ENCODE measurements around the gene HOXA13. TPM values are rescaled to one million over a fixed set of nuclear protein-coding genes. Genes with fewer than 3 reads are reported as not detected.

Gene HOXA13
- total RNA-seq, 1 donor from 2014 or later, result not detected

- peaks cover 82% of the 10 kb centered on the region for H3K27me3 Mint-ChIP-seq
- H3K4me3 Mint-ChIP-seq, result peak overlapping the region; percentile 46
- peak overlapping the region; percentile 63 for H3K27ac Mint-ChIP-seq
- intact Hi-C loops (cut with micrococcal nuclease), result loop anchor here (2.0 kb wide), 1 partner anchor 93 kb away; no protein-coding TSS in a partner anchor
- POLR2A ChIA-PET, result no interaction called here
- no peaks in the 10 kb centered on the region for H3K36me3 Mint-ChIP-seq (ENCODE audit: low read depth)
- CTCF ChIA-PET, result no interaction called here
- H3K4me1 Mint-ChIP-seq, result peaks cover 48% of the 10 kb centered on the region
- no peak for ATAC-seq (ENCODE audit: low read depth)
- TF ChIP-seq CTCF (IDR thresholded peaks at IDR 0.05), result no peak
- no peak for DNase-seq
- H3K9me3 Mint-ChIP-seq, result no peaks in the 10 kb centered on the region
These were observed 43.9 kb downstream of the HOXA13 start for GRCh38 chr7:27155816-27156507.

DNA sequence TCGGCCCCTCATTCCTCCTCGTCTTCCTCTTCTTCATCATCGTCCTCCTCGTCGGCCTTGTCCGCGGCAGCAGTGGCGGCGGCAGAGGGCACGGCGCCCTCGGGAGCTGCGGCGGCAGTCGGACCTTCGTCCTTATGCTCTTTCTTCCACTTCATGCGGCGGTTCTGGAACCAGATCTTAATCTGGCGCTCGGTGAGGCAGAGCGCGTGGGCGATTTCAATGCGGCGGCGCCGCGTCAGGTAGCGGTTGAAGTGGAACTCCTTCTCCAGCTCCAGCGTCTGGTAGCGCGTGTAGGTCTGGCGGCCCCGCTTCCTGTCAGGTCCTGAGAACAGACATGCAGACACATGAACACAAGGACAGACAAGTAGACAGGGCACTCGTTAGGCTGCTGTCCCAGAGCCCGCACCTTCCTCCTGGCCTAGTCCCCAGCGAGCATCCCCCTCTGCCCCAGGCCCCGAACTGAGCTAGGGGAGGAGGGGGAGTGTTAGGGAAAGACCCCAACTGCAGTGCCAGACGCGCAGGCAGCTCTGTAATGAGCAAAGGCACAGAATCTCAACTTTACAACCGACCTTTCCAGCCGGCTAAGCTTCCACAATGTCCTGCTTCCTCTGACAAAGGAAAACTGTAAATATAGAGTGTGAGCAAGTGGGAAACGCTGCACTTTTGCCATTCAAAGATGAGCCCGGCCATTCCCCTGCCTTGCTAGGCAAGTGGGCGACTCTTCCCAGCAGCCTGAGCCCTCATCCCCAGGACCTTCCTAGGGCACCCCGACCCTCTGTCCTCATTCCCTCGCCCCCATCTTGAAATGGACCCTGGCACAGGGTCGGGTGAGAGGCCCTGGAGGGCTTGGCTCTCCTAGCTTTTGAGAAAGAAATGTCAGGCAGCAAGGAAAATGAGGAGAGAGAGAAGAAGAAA, 44.7 kb downstream of the HOXA13 start:
- peak overlapping the region; percentile 46 for H3K4me3 Mint-ChIP-seq
- DNase-seq (no peak), ATAC-seq (ENCODE audit: low read depth) (no peak)
- H3K4me1 Mint-ChIP-seq, result peaks cover 53% of the 10 kb centered on the region
- H3K27ac Mint-ChIP-seq, result peak overlapping the region; percentile 63
- no peak for TF ChIP-seq CTCF (IDR thresholded peaks at IDR 0.05)
- no peaks in the 10 kb centered on the region for H3K9me3 Mint-ChIP-seq
- ChIA-PET CTCF (no interaction called here), POLR2A (no interaction called here)
- intact Hi-C loops (cut with micrococcal nuclease), result no loop called here
- H3K27me3 Mint-ChIP-seq, result peaks cover 83% of the 10 kb centered on the region
- no peaks in the 10 kb centered on the region for H3K36me3 Mint-ChIP-seq (ENCODE audit: low read depth)

DNA sequence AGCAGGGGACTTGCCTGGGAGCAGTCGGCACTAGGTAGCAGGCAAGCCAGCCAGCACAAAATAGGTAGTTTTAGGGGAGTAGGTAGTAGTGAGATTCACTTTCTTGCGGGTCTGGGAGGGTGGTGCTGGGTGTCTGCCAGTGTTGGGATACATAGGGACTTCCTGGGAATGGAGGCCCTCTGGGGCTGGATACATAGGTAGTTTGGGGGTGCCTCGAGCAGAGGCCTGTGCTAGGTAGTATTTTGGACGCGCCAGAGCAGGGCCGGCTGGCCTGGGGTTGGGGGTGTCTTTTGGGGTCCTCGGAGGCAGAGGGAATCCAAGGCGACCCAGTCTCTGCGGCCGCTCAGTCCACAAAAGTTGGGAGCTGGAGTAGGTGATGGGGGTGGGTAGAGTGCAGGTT, 45.5 kb downstream of the HOXA13 start:
- H3K4me1 Mint-ChIP-seq, result peaks cover 49% of the 10 kb centered on the region
- no peaks in the 10 kb centered on the region for H3K9me3 Mint-ChIP-seq
- DNase-seq (no peak), ATAC-seq (ENCODE audit: low read depth) (no peak)
- H3K27me3 Mint-ChIP-seq, result peaks cover 77% of the 10 kb centered on the region
- CTCF ChIA-PET, result no interaction called here
- no peaks in the 10 kb centered on the region for H3K36me3 Mint-ChIP-seq (ENCODE audit: low read depth)
- intact Hi-C loops (cut with micrococcal nuclease), result no loop called here
- peak overlapping the region; percentile 18 for H3K27ac Mint-ChIP-seq
- H3K4me3 Mint-ChIP-seq, result peak overlapping the region; percentile 38
- POLR2A ChIA-PET, result no interaction called here
- no peak for TF ChIP-seq CTCF (IDR thresholded peaks at IDR 0.05)

DNA sequence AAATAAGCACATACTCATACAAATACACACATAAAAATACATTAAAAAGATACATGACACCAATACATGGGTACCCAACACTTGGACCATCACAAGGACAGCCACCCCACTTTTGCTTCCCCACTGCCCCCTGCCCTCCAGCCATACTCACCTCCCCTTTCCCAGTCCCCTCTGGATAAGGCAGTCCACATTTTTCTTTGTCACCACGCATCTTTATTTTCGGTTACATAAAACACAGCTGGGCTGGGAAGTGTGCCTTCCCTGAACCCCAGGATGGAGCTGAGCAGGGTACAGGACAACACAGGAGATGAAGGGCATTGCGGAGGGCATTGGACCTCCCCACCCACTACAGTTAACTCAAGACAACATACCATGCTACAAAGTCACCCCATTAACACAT, 46.4 kb downstream of the HOXA13 start:
- ChIA-PET POLR2A (no interaction called here), CTCF (interaction anchor here (1.6 kb wide), 1 partner anchor 299 kb away, joined by 3 read pairs; no protein-coding TSS in a partner anchor)
- H3K27ac Mint-ChIP-seq, result no peak overlapping the region
- TF ChIP-seq CTCF (IDR thresholded peaks at IDR 0.05), result no peak
- ATAC-seq (ENCODE audit: low read depth), result no peak
- H3K36me3 Mint-ChIP-seq (ENCODE audit: low read depth), result no peaks in the 10 kb centered on the region
- H3K4me1 Mint-ChIP-seq, result peaks cover 47% of the 10 kb centered on the region
- H3K9me3 Mint-ChIP-seq, result no peaks in the 10 kb centered on the region
- H3K4me3 Mint-ChIP-seq, result no peak overlapping the region
- intact Hi-C loops (cut with micrococcal nuclease), result no loop called here
- peaks cover 76% of the 10 kb centered on the region for H3K27me3 Mint-ChIP-seq
- no peak for DNase-seq

DNA sequence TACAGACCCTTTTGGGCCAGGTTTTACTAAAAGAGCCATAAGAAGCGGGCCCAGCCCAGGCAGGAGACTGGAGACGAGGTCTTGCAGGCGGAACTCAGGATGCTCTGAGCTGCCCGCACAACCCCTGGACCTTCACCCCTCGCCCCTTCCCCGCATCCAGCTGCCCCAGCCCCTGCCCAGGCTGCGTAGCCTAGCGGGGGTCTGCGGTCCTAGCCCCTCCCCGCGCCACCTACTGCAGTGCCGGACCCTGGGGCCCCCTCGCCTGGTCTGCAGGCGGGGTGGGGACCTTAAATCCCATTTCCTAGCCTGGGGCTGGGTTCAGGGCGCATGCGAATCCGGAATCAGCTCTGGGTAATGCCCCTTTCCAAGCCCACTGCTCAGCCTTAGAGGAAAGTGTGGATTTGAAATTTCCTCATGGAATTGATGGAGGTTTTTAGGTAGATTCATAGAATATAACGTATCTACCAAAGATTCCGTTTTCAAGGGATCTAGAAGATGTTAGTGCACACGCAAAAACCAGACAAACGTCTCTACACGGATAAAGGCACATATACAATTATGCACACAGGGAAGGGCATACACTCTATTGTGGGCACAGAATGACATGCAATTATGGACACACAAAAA, 47.0 kb downstream of the HOXA13 start:
- POLR2A ChIA-PET, result no interaction called here
- Mint-ChIP-seq H3K27ac (no peak overlapping the region), H3K4me3 (no peak overlapping the region), H3K9me3 (no peaks in the 10 kb centered on the region), H3K36me3 (ENCODE audit: low read depth) (no peaks in the 10 kb centered on the region), H3K27me3 (peaks cover 76% of the 10 kb centered on the region), H3K4me1 (peaks cover 49% of the 10 kb centered on the region)
- no peak for TF ChIP-seq CTCF (IDR thresholded peaks at IDR 0.05)
- DNase-seq (no peak), ATAC-seq (ENCODE audit: low read depth) (no peak)
- CTCF ChIA-PET, result interaction anchor here (1.6 kb wide), 1 partner anchor 299 kb away, joined by 3 read pairs; no protein-coding TSS in a partner anchor
- intact Hi-C loops (cut with micrococcal nuclease), result no loop called here

Measured in activated B cell treated with CpG ODN at 0.5 μM for 24 hours (primary cell).